Right lobe of liver (tissue), 4 donors: ENCODE data around the gene ZNF91.
"Not testable (repeated sequence)": the region's sequence is repeated elsewhere in the genome, so short reads cannot be mapped to it uniquely, and the experiment has no call there.

Source experiments
- CTCF ChIP-seq, 4 donors: fragments of 200-600 bp in 3 of 4; fragments of 450-650 bp in 1 of 4; IDR thresholded peaks; one replicate each; pipeline versions ENCODE4 v1.5.1 to v1.8.0; 2016 to 2022; ENCODE audit warnings: antibody characterized with exemption in 4 of 4, mild to moderate bottlenecking in 2 of 4
- POLR2A ChIP-seq: fragments of 450-650 bp; IDR thresholded peaks from one replicate; pipeline ENCODE4 v1.6.1; 2017; ENCODE audit warnings: antibody characterized with exemption, mild to moderate bottlenecking
- donor health status: DM: no; HTN: no; CAD: no.
- donor health status: DM: no; HTN: no; CAD: no.
- donor health status: DM: no; HTN: yes; CAD: no.

DNA sequence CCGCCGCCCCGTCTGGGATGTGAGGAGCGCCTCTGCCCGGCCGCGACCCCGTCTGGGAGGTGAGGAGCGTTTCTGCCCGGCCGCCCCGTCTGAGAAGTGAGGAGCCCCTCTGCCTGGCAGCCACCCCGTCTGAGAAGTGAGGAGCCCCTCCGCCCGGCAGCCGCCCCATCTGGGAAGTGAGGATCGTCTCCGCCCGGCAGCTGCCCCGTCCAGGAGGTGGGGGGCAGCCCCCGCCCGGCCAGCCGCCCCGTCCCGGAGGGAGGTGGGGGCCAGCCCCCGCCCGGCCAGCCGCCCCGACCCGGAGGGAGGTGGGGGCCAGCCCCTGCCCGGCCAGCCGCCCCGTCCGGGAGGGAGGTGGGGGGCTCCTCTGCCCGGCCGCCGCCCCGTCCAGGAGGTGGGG, 24.0 kb upstream of the ZNF91 start:
- not testable (repeated sequence) for TF ChIP-seq POLR2A; CTCF (IDR thresholded peaks at IDR 0.05)
